ENCODE measurements around the gene UCK2.

The UCK2 gene

DNA sequence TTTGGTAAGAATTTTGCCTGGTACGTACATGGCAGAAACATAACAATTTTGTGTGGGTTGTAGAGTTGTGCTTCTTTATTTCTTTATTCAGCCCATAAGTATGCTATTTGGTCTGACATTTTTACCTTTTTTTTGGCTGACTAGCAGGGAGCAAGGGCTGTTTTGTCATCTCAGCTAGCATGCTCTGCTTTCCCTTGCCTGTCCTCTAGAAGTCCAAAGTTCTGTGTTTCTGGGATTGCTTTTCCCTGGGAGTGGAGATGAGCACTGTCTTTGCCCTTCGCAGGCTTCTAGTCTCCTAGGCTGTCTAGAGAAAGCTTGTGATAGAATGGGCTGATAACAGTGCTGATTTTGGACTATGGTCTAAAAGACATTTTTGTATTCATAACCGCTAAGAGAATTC, 7.5 kb downstream of the UCK2 start:
- DNase-seq, result no peak

DNA sequence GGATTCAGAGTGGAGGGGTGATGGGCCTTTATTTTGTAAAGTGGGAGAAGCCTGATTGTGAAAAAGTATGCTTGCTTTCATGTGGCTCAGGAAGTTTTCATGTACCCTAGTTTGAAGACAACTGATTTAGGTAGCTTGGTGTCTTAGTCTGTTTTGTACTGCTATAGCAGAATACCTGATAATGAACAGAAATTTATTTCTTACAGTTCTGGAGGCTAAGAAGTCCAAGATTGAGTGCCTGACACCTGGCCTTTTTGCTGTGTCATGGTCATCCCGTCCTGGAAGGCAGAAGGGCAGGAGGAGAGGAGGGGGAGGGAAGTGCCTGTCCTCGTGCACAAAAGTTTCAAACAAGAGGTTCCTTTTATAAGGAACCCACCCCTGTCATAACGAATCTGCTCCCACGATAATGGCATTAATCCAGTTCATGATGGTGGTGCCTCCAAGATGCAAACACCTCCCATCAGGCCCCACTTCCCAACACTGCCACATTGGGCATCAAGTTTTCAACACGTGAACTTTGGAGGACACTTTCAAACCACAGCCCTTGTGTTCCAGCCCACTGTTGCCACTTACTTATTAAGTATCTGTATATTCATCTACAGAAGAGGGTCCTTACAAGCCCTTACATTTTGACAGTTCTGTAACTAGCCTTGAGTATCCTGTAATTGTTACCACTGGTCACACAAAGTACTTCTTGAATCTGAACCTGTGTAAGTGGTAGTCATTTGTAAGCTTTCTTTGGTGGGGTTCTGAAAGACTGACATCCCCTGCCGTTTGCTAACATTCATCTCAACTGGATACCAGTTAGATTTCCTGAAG, 9.5 kb downstream of the UCK2 start:
- no peak for DNase-seq

- DNase-seq, result no peak
Measured at GRCh38 chr1:165837838-165838364, 10.5 kb downstream of the UCK2 start.

- DNase-seq, result no peak
Measured at GRCh38 chr1:165840423-165840822, 13.0 kb downstream of the UCK2 start.

- no peak for DNase-seq
Measured at GRCh38 chr1:165841582-165842017, 14.2 kb downstream of the UCK2 start.

- DNase-seq, result no peak
Measured at GRCh38 chr1:165842023-165842670, 14.7 kb downstream of the UCK2 start.

DNA sequence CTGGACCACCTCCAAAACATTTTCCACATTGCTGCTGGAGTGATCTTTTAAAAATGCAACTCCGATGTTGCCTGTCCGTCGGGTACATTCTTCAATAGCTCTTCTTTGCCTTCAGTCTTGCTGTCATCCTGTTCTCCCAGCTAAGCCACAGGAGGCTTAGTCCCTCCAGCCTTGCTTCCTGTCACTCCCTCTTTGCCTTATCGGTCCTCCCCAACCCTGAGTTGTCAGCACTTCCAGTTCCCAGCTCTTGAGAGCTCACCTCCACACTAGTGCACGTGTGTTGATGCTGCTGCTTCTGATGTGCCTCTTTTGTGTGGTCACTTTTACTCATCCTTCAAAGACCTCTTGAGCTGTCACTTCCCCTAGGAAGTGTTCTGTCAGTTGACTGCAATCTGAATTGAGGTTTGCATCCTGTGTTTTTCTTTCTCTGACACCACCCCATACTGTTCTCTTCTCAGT, 15.3 kb downstream of the UCK2 start:
- peak in 1 of 2 donors; percentile 18 for DNase-seq

- DNase-seq, result no peak
Measured at GRCh38 chr1:165843304-165843703, 15.9 kb downstream of the UCK2 start.

DNA sequence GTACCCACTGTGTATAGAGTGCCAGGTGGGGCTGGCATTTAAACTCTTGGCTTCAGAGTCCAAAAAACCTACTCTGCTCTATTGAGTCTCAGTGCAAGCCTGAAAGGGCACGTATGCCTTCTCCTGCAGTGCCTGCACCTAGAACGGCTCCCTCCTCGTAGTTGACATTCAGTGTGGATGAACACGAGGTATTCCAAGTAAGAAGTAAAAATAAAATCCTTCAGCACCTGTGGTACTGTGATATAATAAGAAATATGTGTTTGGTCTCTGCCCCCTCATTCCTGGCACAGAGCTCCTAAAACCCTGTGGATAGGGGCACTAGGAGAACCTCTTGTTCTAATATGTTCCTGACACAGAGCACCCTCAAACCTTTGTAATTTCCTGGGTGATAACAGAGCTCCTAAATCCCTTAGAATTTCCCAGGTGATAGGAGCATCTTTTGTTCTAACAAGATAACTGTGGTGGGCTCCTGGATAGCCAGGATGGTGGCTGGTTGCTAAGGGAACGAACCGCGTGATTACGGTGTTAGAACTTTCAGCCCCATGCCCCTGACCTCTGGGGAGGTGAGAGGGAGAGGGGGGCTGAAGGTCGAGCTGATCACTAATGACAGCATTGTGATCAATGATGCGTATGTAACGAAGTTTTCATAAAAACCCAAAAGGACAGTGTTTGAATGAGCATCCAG, 16.8 kb downstream of the UCK2 start:
- no peak for DNase-seq

DNA sequence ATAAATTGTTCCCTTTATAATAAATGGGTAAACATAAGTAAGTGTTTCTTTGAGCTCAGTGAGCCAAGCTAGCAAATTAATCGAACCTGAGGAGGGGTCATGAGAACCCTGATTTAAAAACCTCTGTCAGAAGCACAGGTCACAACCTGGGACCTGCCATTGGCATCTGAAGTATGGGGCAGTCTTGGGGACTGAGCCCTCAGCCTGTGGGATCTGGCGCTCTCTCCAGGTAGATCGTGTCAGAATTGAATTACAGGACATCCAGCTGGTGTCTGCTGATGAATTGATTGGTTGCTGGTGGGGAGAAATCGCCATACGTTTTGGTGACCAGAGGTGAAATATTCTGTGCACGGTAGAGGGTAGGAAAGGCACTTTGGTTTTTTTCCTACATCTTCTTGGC, 17.5 kb downstream of the UCK2 start:
- DNase-seq, result no peak

DNA sequence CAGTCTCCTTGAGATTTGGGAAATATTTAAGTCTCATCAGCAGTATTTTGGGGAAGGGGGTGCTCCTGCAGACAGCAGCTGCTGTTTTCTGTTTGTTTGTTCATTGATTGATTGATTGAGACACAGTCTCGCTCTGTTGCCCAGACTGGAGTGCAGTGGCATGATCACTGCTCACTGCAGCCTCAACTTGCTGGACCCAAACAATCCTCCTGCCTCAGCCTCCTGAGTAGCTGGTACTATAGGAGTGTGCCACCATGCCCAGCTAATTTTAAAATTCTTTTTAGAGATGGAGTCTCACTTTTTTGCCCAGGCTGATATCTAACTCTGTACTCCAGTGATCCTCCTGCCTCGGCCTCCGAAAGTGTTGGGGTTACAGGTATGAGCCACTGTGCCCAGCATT, 18.2 kb downstream of the UCK2 start:
- no peak for DNase-seq

DNA sequence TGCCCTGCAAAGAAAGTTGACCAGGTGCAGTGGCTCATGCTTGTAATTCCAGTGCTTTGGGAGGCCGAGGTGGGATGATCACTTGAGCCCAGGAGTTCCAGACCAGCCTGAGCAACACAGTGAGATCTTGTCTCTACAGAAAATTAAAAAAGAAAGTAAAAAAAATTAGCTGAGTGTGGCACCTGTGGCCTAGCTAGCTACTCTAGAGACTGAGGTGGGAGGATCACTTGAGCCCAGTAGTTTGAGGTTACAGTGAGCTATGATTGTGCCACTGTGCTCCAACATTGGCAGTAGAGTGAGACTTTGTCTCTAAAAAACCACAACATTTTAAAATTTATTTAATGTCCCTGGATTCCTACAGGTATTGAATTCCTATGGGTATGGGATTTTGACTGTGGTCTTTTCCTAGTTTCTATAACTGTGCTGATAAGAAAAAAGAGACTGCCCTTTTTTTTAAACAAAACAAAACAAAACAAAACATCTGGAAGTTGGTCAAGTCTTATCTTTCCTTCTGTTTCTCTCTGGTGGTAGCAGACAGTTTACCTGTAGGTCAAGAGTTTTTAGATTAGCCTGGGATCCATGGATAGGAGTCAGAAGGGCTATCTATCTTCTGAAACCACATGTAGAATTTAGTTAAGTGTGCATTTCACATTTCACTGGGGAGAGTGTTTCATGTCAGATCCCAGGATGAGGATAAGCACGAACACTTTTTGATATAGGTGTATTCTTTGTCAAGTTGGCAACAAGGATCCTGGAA, 18.8 kb downstream of the UCK2 start:
- no peak for DNase-seq

- no peak for DNase-seq
Measured at GRCh38 chr1:165847486-165847885, 20.1 kb downstream of the UCK2 start.

- no peak for DNase-seq
Measured at GRCh38 chr1:165849353-165850133, 22.1 kb downstream of the UCK2 start.

DNA sequence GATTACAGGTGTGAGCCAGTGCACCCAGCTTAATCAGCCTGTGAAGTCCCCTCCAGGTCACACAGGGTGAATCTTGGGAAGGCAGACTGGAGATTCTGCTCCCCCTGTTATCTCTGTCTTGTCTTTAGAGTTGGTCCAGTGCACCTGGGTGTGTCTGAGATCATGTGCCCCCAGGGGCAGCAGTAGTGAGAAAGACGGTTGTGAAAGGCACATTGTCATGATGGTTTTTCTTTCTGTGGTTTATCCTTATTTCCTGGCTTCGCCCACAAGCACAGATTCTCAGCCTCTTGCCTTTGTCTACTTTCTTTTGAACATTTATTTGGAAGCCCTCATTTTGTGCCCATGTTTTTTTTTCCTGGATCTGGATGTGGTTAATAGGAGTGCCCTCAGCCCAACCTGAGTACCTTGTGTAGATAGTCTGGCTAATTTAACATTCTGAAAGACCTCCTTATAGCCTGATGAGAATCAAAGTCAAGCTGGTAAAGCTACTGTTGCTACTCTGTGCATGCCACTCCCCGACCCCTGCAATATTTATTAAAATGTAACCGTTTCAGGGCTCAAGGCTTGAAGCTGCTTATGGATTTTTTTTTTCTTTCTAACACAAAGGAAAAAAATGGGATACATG, 23.7 kb downstream of the UCK2 start:
- peak in 1 of 2 donors; percentile 30 for DNase-seq

DNA sequence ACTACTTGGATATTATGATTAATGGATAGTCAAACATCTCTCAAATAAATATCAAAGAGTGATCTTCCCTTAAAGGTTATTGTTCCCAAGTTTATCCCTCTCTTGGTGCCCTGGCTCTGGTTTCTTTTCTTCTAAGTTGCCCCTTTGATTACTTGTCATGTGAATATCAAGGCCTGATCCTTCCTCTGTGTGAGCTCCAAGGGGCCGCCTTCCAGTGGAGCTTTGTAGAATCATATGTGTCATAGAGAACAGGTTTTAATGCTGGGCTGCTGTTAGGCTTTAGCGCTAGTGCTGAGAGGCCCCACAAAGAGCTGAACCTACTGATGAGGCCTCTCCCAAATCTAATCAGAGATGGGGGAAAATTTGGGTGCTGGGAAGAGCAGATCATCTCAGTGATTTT, 25.5 kb downstream of the UCK2 start:
- DNase-seq, result no peak

DNA sequence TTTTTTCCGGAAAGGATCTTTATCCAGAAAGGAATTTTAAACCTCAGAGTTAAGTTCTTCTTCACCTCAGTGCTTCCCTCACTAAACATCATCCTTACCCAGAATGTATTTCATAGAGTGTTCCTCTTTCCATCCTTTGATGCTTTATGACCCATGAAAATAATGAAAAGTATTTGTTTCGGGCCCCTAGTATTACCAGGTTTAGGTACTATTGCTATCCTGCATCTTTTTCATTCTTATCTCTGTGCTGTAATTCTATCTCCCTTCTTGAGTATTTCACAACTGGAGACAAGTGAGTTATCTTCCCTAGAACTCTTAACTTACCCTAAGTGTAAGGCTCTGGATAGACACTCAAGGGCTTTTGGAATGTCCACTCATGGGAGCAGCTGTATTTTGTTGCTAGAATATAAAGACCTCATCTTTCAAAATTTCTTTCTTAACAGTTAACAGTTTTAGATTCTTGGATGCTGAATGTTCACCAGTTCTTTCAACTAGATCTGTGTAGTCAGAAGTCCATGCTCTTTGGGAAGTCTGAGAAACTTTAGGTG, 26.2 kb downstream of the UCK2 start:
- DNase-seq, result no peak

DNA sequence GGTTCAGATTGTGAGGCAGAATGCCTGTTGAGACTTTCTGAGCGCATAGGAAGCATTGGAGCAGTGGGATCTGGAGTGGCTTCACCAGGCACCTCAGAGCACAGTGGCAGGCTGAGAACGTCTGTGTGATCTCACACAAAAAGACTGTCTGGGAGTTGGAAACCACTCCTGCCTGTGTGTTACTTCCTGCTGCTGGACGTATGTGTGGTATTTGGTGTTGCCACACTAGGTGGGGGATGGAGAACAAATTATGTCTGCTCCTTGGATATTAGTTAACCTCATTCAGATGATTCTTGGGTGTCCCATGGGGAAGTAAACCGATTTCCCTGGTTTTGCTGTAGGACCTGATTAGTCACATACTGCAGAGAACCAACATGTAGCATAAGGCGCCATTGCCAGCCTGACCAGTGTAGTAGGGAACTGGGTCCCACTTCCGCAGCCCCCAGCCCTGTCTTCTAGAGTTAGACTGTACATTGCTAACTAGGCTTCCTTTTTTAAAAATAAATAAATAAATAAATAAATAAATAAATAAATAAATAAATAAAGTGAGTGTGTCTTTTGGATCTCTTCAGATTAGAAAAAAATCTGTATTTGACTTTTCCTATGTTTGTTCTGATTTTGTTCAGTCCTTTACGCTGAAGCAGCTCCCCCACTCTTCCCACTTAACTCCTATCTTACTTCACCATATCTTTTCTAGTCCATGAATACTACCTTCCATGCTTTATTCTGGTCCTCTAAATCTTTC, 26.9 kb downstream of the UCK2 start:
- peak; percentile 83 to 94 for DNase-seq

GRCh38 chr1:165855010-165855838, 27.8 kb downstream of the UCK2 start:
- peak; percentile 50 to 63 for DNase-seq
